ENCODE data around the gene EPN2. TPM values are rescaled to one million over a fixed set of nuclear protein-coding genes. Genes with fewer than 3 reads are reported as not detected.

EPN2 gene
- total RNA-seq, 2 experiments from 2014 or later: 20.1 to 20.4 TPM

GRCh38 chr17:19321481-19322128, 84.4 kb downstream of the EPN2 start:
- H3K36me3 ChIP-seq (ENCODE audit: insufficient read depth, low read length): no peaks in the 10 kb centered on the region
- DNase-seq (ENCODE audit: low spot score): no peak
- no peak overlapping the region for H3K27ac ChIP-seq (ENCODE audit: low read depth, low read length, poor library complexity, severe bottlenecking)
- H4K20me1 ChIP-seq (ENCODE audit: insufficient read depth, low read length): no peaks in the 10 kb centered on the region
- intact Hi-C loops (cut with micrococcal nuclease; ENCODE audit: unreplicated experiment): no loop called here
- H3K4me2 ChIP-seq (ENCODE audit: low read length): no peak overlapping the region
- CTCF ChIA-PET (ENCODE audit: unreplicated experiment): interaction anchor here (0.6 kb wide), 1 partner anchor 17 kb away, joined by 3 read pairs; no protein-coding TSS in a partner anchor
- POLR2A ChIA-PET: interaction anchor here (1.1 kb wide), 1 partner anchor 9 kb away, joined by 3 read pairs; no protein-coding TSS in a partner anchor
- H2AFZ ChIP-seq (ENCODE audit: low read length): no peak overlapping the region
- H3K4me1 ChIP-seq (ENCODE audit: insufficient read depth, low read length, poor library complexity, severe bottlenecking): peaks cover 16% of the 10 kb centered on the region
- no TSS peak for BruUV-seq (replicated peaks)
- peak; percentile 52 for TF ChIP-seq CTCF (conservative IDR thresholded peaks at IDR 0.05; ENCODE audit: low read length)
- no peak for TF ChIP-seq EZH2phosphoT487 (IDR thresholded peaks at IDR 0.05; ENCODE audit: borderline replicate concordance, low read depth, low read length)
- H3K4me3 ChIP-seq (ENCODE audit: low read depth, low read length, poor library complexity, severe bottlenecking): no peak overlapping the region
- no peaks in the 10 kb centered on the region for H3K9me2 ChIP-seq (ENCODE audit: insufficient read depth, low read length)
- H3K9me3 ChIP-seq (ENCODE audit: low read length): peaks cover 10% of the 10 kb centered on the region; the same call in 1 of the 2 replicates
- H3K79me2 ChIP-seq (ENCODE audit: insufficient read depth, low read depth, low read length): no peaks in the 10 kb centered on the region

- CTCF ChIA-PET (ENCODE audit: unreplicated experiment): no interaction called here
- no peaks in the 10 kb centered on the region for H4K20me1 ChIP-seq (ENCODE audit: insufficient read depth, low read length)
- no peak overlapping the region for H3K27ac ChIP-seq (ENCODE audit: low read depth, low read length, poor library complexity, severe bottlenecking)
- H3K4me3 ChIP-seq (ENCODE audit: low read depth, low read length, poor library complexity, severe bottlenecking): no peak overlapping the region
- H3K36me3 ChIP-seq (ENCODE audit: insufficient read depth, low read length): no peaks in the 10 kb centered on the region
- no peaks in the 10 kb centered on the region for H3K9me2 ChIP-seq (ENCODE audit: insufficient read depth, low read length)
- no peak for DNase-seq (ENCODE audit: low spot score)
- H3K4me2 ChIP-seq (ENCODE audit: low read length): no peak overlapping the region
- H3K79me2 ChIP-seq (ENCODE audit: insufficient read depth, low read depth, low read length): no peaks in the 10 kb centered on the region
- intact Hi-C loops (cut with micrococcal nuclease; ENCODE audit: unreplicated experiment): no loop called here
- TF ChIP-seq EZH2phosphoT487 (IDR thresholded peaks at IDR 0.05; ENCODE audit: borderline replicate concordance, low read depth, low read length): no peak
- TF ChIP-seq CTCF (conservative IDR thresholded peaks at IDR 0.05; ENCODE audit: low read length): 0 out of 2 replicates have a peak, but pooled peaks have one; percentile 12
- H3K9me3 ChIP-seq (ENCODE audit: low read length): peaks cover 10% of the 10 kb centered on the region; the same call in 1 of the 2 replicates
- no peak overlapping the region for H2AFZ ChIP-seq (ENCODE audit: low read length)
- peaks cover 11% of the 10 kb centered on the region for H3K4me1 ChIP-seq (ENCODE audit: insufficient read depth, low read length, poor library complexity, severe bottlenecking)
- POLR2A ChIA-PET: interaction anchor here (0.7 to 1.1 kb wide), 2 partner anchors 8 to 1001 kb away, joined by 3 read pairs; no protein-coding TSS in a partner anchor
- BruUV-seq (replicated peaks): no TSS peak
Measured at GRCh38 chr17:19322129-19322505, 85.0 kb downstream of the EPN2 start.

- H3K4me3 ChIP-seq (ENCODE audit: low read depth, low read length, poor library complexity, severe bottlenecking): no peak overlapping the region
- H3K9me2 ChIP-seq (ENCODE audit: insufficient read depth, low read length): no peaks in the 10 kb centered on the region
- H3K79me2 ChIP-seq (ENCODE audit: insufficient read depth, low read depth, low read length): no peaks in the 10 kb centered on the region
- H4K20me1 ChIP-seq (ENCODE audit: insufficient read depth, low read length): no peaks in the 10 kb centered on the region
- H2AFZ ChIP-seq (ENCODE audit: low read length): no peak overlapping the region
- DNase-seq (ENCODE audit: low spot score): no peak
- intact Hi-C loops (cut with micrococcal nuclease; ENCODE audit: unreplicated experiment): no loop called here
- H3K4me1 ChIP-seq (ENCODE audit: insufficient read depth, low read length, poor library complexity, severe bottlenecking): peaks cover 3% of the 10 kb centered on the region
- ChIA-PET POLR2A (no interaction called here), CTCF (ENCODE audit: unreplicated experiment) (no interaction called here)
- H3K4me2 ChIP-seq (ENCODE audit: low read length): no peak overlapping the region
- BruUV-seq (replicated peaks): no TSS peak
- H3K27ac ChIP-seq (ENCODE audit: low read depth, low read length, poor library complexity, severe bottlenecking): no peak overlapping the region
- H3K9me3 ChIP-seq (ENCODE audit: low read length): peaks cover 10% of the 10 kb centered on the region; the same call in 1 of the 2 replicates
- TF ChIP-seq CTCF (conservative IDR thresholded peaks at IDR 0.05; ENCODE audit: low read length) (no peak), EZH2phosphoT487 (IDR thresholded peaks at IDR 0.05; ENCODE audit: borderline replicate concordance, low read depth, low read length) (no peak)
- no peaks in the 10 kb centered on the region for H3K36me3 ChIP-seq (ENCODE audit: insufficient read depth, low read length)
Measured at GRCh38 chr17:19322861-19323260, 85.7 kb downstream of the EPN2 start.

Data from OCI-LY7 (cell line).